GM18870 (cell line): ENCODE measurements around the gene CDK5R2.

Source experiments
- ATAC-seq: cut with Tn5 transposase; IDR thresholded peaks from one replicate; pipeline ENCODE4 v1.9.1; 2021; ENCODE audit warnings: moderate library complexity; ENCODE audit not compliant: unreplicated experiment

Gene CDK5R2

GRCh38 chr2:218961651-218962570 lies 2.4 kb downstream of the CDK5R2 start:
- ATAC-seq = no peak

- ATAC-seq = no peak
Observed at GRCh38 chr2:218962859-218963492, 3.5 kb downstream of the CDK5R2 start.

GRCh38 chr2:218963601-218964000 lies 4.1 kb downstream of the CDK5R2 start:
- ATAC-seq = no peak

GRCh38 chr2:218964041-218964771 lies 4.7 kb downstream of the CDK5R2 start:
- no peak for ATAC-seq

GRCh38 chr2:218970894-218971293 lies 11.4 kb downstream of the CDK5R2 start:
- ATAC-seq = no peak

- no peak for ATAC-seq
Observed at GRCh38 chr2:218975060-218975777, 15.8 kb downstream of the CDK5R2 start.

- ATAC-seq = peak; percentile 68
Observed at GRCh38 chr2:218979846-218980734, 20.6 kb downstream of the CDK5R2 start.

- no peak for ATAC-seq
Observed at GRCh38 chr2:218980735-218981389, 21.4 kb downstream of the CDK5R2 start.

GRCh38 chr2:218981390-218981880 lies 22.0 kb downstream of the CDK5R2 start:
- no peak for ATAC-seq

GRCh38 chr2:218981881-218982585 lies 22.6 kb downstream of the CDK5R2 start:
- ATAC-seq = no peak

- no peak for ATAC-seq
Observed at GRCh38 chr2:218982586-218983262, 23.3 kb downstream of the CDK5R2 start.

- no peak for ATAC-seq
Observed at GRCh38 chr2:218983263-218983933, 23.9 kb downstream of the CDK5R2 start.

- ATAC-seq = no peak
Observed at GRCh38 chr2:218983934-218984238, 24.4 kb downstream of the CDK5R2 start.

GRCh38 chr2:218984239-218985020 lies 25.0 kb downstream of the CDK5R2 start:
- no peak for ATAC-seq

- no peak for ATAC-seq
Observed at GRCh38 chr2:218985021-218985324, 25.5 kb downstream of the CDK5R2 start, which contains the start of gene FEV. TSS of gene FEV (minus strand) at chr2:218985184. CDS start at chr2:218985075, 109 bp downstream.

- ATAC-seq = no peak
Observed at GRCh38 chr2:218985325-218986091, 26.0 kb downstream of the CDK5R2 start.
